AG04449 (cell line): ENCODE data around the gene BCAS3.
A peak's percentile ranks its signal among the peaks of the same experiment; 100 is the strongest.

Source experiments
- CTCF ChIA-PET: fragments of 350-600 bp; formaldehyde crosslinking; extraction: SDS; loops from one replicate; lab custom pipeline; 2021; ENCODE audit warnings: antibody characterized with exemption; lab: Yijun Ruan, JAX
- POLR2A ChIA-PET: fragments of 400-600, 350-600 bp; formaldehyde crosslinking; extraction: SDS; loops from one replicate; lab custom pipeline; 2020; ENCODE audit warnings: antibody characterized with exemption, inconsistent platforms; lab: Yijun Ruan, JAX
- DNase-seq: peaks from one replicate; pipeline ENCODE4 v3.0.0-alpha.2; 2010; ENCODE audit warnings: low read depth, low spot score
- H3K4me3 ChIP-seq: 2 replicates; pipeline ENCODE4 v1.5.1; 2011; ENCODE audit warnings: low read depth, mild to moderate bottlenecking, control low read depth, low read length
- CTCF ChIP-seq: IDR thresholded peaks from one replicate; pipeline ENCODE4 v1.5.1; 2011; ENCODE audit warnings: mild to moderate bottlenecking, moderate library complexity, low read length, control low read depth, inconsistent platforms; ENCODE audit not compliant: insufficient read depth; ENCODE audit errors: missing control alignments

Gene BCAS3

DNA sequence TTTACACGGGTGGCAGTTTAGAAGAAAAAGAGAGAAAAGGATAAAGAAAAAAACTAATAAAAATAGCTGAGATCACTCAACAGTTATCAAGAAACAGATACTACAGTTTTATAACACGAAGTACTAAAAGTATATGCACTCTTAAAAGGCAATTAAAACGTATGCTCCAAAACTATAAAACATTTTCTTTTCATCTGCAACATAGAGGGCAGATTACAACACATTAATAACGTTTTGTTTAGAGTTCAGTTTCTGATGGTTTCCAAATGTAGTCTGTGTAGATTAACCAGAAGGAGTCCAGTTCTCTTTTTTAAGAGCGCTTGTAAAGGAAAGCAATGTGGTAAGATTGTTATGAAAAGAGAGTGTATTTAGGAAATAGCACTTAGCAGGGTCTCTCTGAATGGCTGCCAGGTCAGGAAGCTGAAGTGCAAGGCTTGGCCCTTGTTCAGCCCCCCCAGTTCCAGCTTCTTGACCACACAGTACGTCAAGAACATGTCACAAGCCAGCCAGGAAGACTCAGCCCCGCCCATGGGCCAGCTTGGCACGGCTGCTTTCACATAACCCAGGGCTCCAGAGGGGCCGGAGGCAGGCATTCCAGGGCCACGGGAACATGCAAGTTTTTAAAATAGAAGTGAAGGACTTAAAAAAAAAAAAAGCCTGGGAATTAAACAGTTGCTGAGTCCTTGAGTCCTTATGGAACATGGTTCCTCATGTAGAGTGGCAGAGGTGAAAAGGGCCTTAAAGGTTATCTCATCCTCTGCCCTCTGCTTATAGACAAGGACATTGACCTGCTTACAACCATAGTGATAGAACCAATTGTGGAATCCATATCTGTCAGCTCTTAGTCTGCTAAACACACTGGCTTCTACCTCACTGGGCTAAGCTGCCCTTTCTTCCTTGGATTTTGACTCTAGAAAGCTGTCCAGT, 574.6 kb downstream of the BCAS3 start:
- no peak overlapping the region for H3K4me3 ChIP-seq
- ChIA-PET CTCF (interaction anchor here (0.6 to 1.4 kb wide), 4 partner anchors 11 to 515 kb away, joined by 3 read pairs; no protein-coding TSS in a partner anchor), POLR2A (interaction anchor here (0.7 to 1.0 kb wide), 3 partner anchors 86 to 152 kb away, joined by 3 read pairs; partner anchors contain the start of gene TBX2)
- TF ChIP-seq CTCF = no peak
- DNase-seq = peak; percentile 92

DNA sequence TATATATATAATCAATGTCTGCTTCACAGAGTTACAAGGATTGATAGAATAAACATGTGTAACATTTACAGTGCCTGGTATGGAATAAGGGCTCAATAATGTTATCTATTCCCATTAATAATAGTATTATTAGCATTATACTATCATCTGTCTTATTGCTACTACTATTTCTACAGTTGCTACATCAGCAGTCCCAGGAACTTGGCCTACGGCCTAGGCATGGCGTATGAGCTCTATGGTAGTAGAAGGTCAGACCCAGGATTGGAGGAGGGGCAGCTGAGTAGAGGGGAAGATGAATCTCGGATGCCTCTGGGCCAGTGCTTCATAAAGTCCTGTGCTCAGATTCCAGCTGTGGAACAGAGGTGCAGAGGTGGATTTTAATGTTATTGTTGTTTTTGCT, 575.7 kb downstream of the BCAS3 start:
- no peak for TF ChIP-seq CTCF
- no peak overlapping the region for H3K4me3 ChIP-seq
- ChIA-PET CTCF (no interaction called here), POLR2A (no interaction called here)
- DNase-seq = no peak

DNA sequence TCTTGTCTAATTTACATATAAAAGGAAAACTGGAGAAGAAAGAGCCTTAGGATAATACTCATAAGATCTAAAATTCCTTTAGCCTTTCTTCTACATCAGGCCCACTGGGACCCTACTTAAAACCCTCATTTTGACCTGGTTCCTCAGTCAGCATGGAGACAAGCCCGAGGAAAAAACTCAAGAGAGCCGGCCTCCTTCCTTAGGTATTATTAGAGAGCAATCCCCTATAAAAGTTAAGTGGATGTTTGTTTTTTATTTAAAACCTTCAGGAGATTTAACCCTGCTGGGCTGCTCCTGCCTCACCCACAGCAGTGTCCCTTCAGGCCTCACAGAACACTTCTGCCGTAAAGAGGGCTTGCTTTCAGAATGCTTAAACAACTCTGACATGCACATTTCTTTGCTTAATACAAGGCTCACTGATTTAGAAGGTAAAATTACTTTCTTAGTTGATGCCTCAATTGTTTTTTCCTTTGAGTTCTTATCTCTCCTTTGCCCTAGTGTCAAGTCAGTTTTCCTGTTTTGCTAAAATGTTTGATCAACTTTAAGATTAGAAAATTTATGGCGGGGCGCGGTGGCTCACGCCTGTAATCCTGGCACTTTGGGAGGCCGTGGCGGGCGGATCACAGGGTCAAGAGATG, 576.4 kb downstream of the BCAS3 start:
- no peak for DNase-seq
- no peak for TF ChIP-seq CTCF
- ChIA-PET CTCF (no interaction called here), POLR2A (no interaction called here)
- H3K4me3 ChIP-seq = no peak overlapping the region

DNA sequence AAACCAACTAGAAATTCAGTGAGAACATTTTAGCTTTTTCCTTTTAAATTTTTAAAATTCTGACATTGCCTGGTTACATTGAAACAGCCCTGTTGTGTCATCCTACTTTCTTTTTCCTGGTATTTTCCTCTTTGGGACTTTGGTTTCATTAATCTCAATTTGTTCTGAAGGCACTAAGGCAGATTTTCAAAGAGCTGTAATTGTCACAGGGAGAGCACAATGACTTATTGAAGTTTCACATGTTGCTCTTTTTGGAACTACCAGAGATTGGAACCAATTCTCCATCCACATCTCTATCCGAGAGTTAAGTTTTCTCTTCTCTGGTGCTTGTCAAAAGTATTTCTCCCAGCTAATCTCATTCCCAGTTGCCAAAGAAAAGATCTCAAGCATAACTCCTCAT, 577.3 kb downstream of the BCAS3 start:
- ChIA-PET CTCF (no interaction called here), POLR2A (no interaction called here)
- no peak for TF ChIP-seq CTCF
- no peak overlapping the region for H3K4me3 ChIP-seq
- no peak for DNase-seq

DNA sequence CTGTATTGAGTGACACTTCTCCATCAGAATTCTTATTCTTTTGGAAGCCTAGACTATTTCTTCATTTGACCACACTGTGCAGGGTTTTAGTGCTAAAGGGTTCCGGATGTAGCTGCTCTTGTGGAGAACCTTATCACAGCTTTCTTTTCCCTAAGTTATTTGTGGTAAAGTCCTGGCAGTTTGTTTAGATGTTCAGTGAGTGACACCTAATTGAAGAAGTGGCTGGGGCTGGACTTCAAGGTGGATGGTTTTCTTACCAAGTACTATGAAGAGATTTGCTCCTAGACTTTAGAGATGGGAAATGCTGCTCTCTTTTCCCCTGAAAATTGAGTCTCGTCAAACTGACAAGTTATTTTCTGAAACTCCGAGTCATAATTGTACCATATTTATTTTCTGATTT, 578.0 kb downstream of the BCAS3 start:
- no peak overlapping the region for H3K4me3 ChIP-seq
- CTCF ChIA-PET = no interaction called here
- POLR2A ChIA-PET = no interaction called here
- no peak for TF ChIP-seq CTCF
- DNase-seq = no peak

DNA sequence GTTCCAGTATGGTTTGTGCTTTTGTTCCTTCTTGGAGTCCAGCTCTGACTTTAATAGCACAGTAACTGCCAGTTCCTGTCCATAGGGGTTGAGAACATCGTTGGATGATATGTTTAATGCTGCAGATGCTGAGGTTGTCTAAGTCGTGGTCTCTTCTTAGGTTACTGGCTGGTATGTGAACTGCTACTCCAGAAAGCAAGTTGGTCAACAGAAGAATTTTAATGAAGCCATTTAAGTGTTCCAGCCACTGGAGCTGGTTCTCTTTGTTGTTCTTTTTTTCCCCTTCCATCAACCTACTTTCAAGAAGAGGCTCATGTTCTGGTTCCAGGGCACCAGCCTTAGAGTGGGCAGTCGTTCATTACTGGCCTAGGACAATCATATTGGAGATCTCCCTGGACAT, 581.7 kb downstream of the BCAS3 start:
- ChIA-PET CTCF (interaction anchor here (0.8 kb wide), 1 partner anchor 16 kb away, joined by 3 read pairs; no protein-coding TSS in a partner anchor), POLR2A (no interaction called here)
- H3K4me3 ChIP-seq = no peak overlapping the region
- DNase-seq = no peak
- no peak for TF ChIP-seq CTCF
